Measurements from ENCODE around the gene SMAD6. TPM values are rescaled to one million over a fixed set of nuclear protein-coding genes. Genes with fewer than 3 reads are reported as not detected.
A peak's percentile ranks its signal among the peaks of the same experiment; 100 is the strongest.

The SMAD6 gene
- polyA plus RNA-seq, 1 donor = 25.4 TPM

DNA sequence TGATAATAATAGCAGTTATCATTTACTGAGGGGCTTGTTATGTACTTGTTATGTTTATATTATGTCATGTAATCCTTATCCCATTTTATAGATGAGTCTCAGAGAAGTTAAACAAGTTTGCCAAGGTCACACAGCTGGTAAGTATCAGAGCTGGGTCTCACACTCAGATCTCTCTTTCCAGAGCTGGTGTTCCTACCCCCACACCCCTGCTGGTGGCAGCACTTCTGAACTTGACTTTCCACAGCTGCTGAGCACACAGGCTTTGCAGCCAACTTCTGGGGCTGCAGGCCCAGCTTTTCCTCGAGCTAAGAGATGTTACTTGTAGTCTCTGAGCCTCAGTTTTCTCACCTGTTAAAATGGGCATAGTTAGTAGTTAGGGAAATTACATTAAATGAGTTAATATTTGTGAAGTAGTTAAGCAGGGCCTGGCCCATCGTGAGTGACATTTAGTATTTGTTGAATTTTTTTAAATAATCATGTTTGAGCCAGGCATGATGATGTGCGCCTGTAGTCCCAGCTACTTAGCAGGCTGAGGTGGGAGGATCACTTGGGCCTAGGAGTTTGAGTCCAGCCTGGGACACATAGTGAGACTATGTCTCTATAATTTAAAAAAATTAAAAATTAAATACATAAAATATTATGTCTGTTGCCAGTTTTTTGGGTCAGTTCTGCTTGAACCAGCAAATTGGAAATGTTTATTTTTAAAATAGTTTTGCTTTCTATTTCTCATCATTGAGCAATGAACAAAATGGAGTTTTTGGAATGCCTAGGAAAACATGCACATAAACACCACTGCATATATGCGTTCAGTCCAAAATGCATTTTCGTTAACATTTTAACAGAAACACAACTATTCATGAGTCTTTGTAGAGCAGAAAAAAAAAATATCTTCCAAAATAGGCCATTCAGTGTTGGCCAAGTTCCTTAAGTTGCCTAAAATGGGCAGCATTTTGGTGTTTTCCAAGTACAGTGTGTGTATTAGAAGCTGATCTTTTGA, 87.3 kb downstream of the SMAD6 start:
- DNase-seq = no peak

DNA sequence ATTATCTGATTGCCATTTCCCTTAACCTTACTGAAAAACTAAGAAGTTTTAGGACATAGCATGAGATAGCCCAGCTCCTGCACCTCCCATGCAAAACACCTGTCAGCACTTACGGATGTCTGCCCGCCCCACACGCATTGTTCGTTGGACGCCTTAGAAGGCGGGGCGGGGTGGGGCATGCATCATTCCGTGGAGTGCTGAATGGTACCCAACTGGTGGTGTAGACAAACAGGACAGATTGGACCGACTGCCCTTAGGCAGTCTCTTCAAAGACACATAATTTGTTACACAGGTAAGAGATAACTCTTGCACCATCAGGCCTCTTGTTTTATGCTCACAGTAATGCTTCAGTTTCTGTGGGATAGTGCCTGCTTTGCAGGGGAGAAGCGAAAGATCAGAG, 93.8 kb downstream of the SMAD6 start:
- no peak for DNase-seq

DNA sequence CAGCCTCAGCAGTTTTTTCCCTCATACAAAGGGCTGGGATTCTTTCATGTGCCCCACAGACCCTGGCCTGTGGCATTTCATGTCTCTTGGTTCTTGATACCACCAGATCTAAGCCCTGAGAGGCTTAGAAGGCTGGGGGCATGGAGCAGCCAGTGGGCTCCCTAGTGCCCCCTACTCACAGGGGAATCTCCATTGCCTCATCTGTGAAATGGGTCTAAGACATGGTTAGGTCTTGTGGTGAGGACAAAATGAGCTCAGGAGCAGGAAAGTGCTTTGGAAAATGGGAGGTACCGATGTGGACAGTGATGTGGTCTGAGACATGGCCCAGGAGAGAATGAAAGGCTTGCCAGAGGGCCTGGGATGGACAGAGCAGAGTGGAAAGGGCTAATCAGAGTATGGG, 94.3 kb downstream of the SMAD6 start:
- no peak for DNase-seq

GRCh38 chr15:66797921-66798320, 95.9 kb downstream of the SMAD6 start:
- no peak for DNase-seq

GRCh38 chr15:66798426-66799061, 96.5 kb downstream of the SMAD6 start:
- no peak for DNase-seq

DNA sequence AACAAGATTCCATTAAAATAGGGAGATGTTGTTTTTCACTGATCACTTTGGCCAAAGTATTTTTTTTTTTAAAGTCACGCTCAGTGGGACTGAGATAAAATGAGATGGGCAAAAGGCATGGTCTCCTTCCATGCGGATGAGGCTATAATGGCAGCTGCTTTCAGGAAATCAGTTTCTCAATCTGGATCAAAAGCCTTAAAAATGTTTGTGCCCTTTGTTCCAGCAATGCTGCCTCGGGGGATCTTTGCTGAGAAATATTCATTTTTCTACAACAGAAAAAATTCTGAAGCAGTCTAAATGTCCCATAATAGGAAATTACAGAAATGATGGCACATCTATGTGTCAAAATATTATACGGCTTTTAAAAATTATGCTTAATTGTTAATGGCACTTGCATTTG, 97.2 kb downstream of the SMAD6 start:
- no peak for DNase-seq

DNA sequence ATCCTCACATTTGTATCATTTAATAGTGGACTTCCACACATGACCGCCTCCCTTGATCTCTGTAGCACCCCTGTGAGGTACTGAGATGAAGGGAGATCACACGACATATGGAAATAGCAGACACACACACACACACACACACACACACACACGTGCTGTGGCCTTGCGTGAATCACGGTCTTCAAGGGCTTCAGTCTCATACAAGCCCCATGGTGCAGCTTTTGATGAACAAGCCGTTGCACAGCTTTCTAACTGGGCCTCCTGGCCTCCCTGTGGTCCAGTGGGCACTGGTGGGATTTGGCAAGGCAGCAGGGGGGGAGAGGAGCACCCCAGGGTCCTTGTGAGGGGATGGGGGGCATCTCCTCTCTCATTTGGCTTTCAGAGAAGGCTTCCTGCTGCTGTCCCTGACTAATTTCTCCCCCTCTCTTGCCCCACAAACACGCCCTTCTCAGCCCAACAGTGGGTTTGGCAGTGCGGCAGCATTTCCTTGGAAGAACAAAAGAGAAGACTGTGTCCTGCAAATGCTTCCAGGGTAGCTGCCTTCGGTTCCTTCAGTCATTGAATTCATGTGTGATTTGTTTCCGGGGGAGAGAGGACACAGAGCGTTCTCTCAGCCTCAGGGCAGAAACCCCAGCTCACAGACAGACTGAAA, 98.7 kb downstream of the SMAD6 start:
- DNase-seq = no peak

DNA sequence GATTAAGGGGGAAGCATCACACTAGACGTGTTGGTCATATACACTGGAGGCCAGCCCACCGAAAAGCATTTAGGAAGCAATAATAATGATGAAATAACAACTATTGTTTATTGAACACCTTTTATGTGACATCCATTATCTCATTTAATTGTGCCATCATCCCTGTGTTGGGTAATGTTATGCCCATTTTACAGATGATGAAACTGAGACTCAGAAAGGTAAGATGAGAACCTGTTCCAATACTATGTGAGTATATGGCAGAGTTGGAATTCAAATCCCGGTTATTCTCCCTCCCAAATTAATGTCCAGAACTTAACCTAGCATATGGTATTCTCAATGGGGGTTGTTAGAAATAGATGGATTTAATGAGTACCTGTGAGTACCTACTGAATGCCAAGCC, 99.2 kb downstream of the SMAD6 start:
- DNase-seq = no peak

GRCh38 chr15:66802025-66803001, 100.3 kb downstream of the SMAD6 start:
- no peak for DNase-seq

DNA sequence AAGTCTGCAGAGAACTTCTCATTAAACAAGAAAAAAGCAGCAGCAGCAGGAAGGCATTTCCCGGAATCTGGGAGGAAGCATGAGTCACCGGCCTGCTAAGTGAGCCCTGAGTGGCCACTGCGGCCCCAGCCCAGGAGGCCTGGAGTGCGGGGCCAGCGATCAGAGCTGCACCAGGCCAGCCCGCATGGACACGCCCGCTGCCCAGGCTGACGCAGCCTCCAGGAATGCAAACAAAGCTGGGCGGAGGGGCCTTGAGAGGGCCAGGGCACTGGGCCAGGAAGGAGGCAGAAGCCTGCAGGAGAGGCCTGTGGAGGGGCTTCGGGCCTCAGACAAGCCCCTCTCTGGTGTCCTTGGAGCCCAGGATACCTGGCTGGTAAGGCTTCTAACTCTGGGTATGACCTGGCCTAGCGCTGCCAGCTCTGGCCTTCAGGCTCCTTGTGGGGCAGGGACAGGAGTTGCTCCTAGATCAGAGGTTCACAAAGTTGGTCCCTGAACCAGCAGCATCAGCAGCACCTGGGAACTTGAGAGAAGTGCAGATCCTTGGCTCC, 101.2 kb downstream of the SMAD6 start:
- DNase-seq = peak; percentile 85

DNA sequence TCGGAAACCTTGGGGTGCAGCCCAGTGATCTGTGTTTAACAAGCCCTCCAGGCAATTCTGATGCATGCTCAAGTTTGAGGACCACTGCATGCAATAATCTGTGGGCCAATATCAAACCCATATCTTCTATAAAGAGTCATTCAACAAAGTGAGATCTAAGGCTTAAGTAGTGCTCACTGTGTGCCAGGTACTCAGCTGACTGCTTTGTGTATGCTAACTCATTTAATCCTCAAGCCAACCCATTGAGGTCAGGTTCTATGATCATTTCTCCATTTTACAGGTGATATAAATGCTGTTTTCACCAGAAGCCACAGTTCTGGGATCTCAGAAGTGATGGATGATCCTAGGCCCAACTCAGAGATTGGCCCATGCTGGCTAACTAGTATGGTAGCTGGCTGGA, 101.7 kb downstream of the SMAD6 start:
- no peak for DNase-seq

DNA sequence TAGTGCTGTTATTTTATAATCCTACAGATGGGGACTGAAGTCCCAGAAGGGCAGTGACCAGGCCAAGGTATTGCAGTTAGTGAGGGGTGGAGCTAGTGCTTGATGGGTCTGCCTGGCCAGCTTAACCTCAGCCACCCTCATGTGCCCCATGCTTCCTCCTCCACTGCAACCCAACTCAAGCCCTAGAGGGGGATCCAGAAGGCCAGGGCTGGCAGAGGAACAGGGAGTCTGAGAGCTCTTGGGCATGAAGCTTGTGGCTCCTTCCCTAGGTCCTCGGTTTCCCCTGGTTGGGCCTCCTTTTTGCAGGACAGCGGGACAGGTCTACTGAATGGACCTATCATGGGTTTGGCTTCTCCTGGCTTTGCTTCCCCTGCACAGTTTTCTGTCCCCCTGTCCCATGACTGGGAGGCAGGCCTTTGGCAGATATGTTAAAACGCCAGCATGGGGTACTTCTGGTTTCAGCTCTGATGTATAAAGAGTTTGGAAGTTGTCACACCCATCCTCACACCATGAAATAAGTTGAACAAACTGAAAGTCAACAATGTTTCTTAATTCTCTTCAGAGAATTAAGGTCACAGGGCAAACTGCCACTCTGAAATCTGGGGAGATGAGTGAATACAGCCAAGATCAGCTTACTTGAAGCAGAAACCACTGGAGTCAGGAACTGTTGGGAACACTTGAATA, 103.3 kb downstream of the SMAD6 start:
- no peak for DNase-seq

GRCh38 chr15:66808181-66808824, 106.3 kb downstream of the SMAD6 start:
- no peak for DNase-seq

GRCh38 chr15:66809664-66810063, 107.6 kb downstream of the SMAD6 start:
- DNase-seq = no peak

DNA sequence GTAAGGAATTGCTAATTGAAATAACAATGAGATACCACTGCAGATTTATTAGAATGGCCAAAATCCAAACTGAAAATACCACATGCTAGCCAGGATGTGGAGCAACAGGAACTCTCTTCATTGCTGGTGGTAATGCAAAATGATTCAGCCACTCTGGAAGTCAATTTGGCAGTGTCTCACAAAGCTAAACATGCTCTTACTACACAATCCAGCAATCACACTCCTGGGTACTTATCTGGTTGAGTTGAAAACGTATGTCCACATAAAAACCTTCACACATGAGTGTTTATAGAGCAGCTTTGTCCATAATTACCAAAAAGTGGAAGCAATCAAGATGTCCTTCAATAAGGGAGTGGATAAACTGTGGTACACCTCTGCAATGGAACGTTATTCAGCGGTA, 113.3 kb downstream of the SMAD6 start:
- DNase-seq = no peak

DNA sequence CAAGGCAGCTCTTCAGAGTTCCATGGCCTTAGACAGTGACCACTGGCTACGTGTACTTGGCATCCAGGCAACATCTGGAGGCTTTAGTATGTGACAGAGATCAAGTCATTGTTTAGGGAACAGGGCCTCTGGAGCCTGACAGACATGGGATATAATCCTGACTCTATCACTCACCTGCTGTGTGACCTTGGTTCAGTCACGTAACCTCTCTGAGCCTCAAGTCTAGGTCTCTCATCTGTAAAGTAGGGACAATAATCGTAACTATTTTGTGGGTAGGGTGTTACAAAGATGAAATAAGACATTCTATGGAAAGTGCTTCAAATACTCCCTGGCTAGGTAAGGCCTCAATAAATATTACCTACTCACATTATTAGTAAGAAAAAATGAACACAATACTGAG, 114.2 kb downstream of the SMAD6 start:
- no peak for DNase-seq

DNA sequence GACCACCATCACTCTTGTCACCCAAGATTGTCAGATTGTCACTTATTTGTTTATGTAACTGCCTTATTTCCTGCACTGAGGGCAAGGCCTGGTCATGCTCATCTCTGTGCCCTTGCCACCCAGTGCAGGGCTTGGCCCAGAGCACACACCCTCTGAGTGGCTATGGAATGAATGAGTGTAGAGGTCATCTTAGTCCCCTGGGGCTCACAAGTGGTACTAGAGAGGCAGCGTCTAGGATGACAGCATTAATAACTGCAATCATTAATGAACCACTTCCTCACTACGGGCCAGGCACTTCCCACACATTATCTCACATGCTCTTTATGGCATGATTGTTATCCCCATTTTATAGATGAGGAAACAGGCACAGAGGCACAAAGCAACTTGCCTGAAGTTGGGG, 117.0 kb downstream of the SMAD6 start:
- DNase-seq = no peak

- no peak for DNase-seq
Observed at GRCh38 chr15:66820481-66821176, 118.6 kb downstream of the SMAD6 start.

- no peak for DNase-seq
Observed at GRCh38 chr15:66821307-66821706, 119.3 kb downstream of the SMAD6 start.

DNA sequence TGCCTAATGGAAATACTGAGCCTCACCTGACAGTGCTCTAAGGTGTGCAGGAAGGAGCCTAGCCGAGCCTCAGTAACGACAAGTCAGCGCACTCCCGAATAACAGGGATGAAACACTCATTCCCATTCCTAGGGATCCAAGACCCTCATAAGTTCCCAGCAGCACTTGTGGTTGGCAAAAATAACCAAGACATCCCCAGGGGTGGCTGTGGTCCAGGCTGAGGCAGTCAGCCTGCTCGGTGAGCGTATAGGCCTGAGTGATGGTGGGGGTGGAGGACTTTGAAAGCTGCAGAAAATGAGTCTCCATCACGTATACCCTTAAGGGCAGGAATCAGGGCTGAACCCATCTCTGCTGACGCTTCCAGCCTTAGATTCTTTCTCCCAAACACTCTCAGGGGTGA, 120.1 kb downstream of the SMAD6 start:
- no peak for DNase-seq

Measured in left kidney (tissue), 2 donors.